Hepatocyte (in vitro differentiated cells): Measurements from ENCODE around the gene PRDM16. TPM values are rescaled to one million over a fixed set of nuclear protein-coding genes. Genes with fewer than 3 reads are reported as not detected.
A peak's percentile ranks its signal among the peaks of the same experiment; 100 is the strongest.
"Not testable (repeated sequence)": the region's sequence is repeated elsewhere in the genome, so short reads cannot be mapped to it uniquely, and the experiment has no call there.

Experiments
- DNase-seq: peaks from one replicate; pipeline ENCODE4 v3.0.0-alpha.2; 2016; ENCODE audit warnings: low spot score
- H2AFZ ChIP-seq: fragments of 200-600 bp; sonication (generic); 2 replicates; pipeline ENCODE4 v1.6.0; 2016; ENCODE audit warnings: antibody characterized with exemption, mild to moderate bottlenecking
- H3K27ac ChIP-seq: fragments of 200-600 bp; sonication (generic); 2 replicates; pipeline ENCODE4 v1.5.1; 2016; ENCODE audit warnings: mild to moderate bottlenecking
- H3K27me3 ChIP-seq: fragments of 200-600 bp; sonication (generic); 2 replicates; pipeline ENCODE4 v1.6.1; 2016
- H3K36me3 ChIP-seq: fragments of 200-600 bp; sonication (generic); replicated peaks from 2 replicates; pipeline ENCODE4 v1.5.1; 2016; ENCODE audit warnings: low read depth; ENCODE audit not compliant: insufficient read depth
- H3K4me1 ChIP-seq: fragments of 200-600 bp; sonication (generic); 2 replicates; pipeline ENCODE4 v1.5.1; 2016; ENCODE audit warnings: mild to moderate bottlenecking, moderate library complexity; ENCODE audit not compliant: insufficient read depth
- H3K4me2 ChIP-seq: fragments of 200-600 bp; sonication (generic); 2 replicates; pipeline ENCODE4 v1.6.0; 2016
- H3K4me3 ChIP-seq: fragments of 200-600 bp; sonication (generic); 2 replicates; pipeline ENCODE4 v1.5.1; 2016; ENCODE audit warnings: mild to moderate bottlenecking
- H3K79me2 ChIP-seq: fragments of 200-600 bp; sonication (generic); 2 replicates; pipeline ENCODE4 v1.6.0; 2017; ENCODE audit warnings: mild to moderate bottlenecking
- H3K9me2 ChIP-seq: fragments of 200-600 bp; sonication (generic); replicated peaks from 2 replicates; pipeline ENCODE4 v1.6.0; 2017; ENCODE audit warnings: mild to moderate bottlenecking; ENCODE audit not compliant: insufficient read depth
- H3K9me3 ChIP-seq: fragments of 200-600 bp; sonication (generic); 2 replicates; pipeline ENCODE4 v1.5.1; 2016; ENCODE audit warnings: low read depth, mild to moderate bottlenecking
- H4K20me1 ChIP-seq: fragments of 200-600 bp; sonication (generic); 2 replicates; pipeline ENCODE4 v1.6.0; 2016; ENCODE audit warnings: mild to moderate bottlenecking; ENCODE audit not compliant: insufficient read depth, poor library complexity, severe bottlenecking
- EZH2 ChIP-seq: fragments of 200-600 bp; sonication (generic); IDR thresholded peaks from 2 replicates; pipeline ENCODE4 v1.6.1; 2016; ENCODE audit warnings: antibody characterized with exemption, mild to moderate bottlenecking, borderline replicate concordance
- EZH2phosphoT487 ChIP-seq: fragments of 200-600 bp; sonication (generic); IDR thresholded peaks from one replicate; pipeline ENCODE4 v1.6.1; 2018; ENCODE audit warnings: antibody characterized with exemption, mild to moderate bottlenecking, low read depth, moderate library complexity; ENCODE audit not compliant: unreplicated experiment, severe bottlenecking
- WGBS: methylation state at CpG from one replicate; pipeline ENCODE4 v1.1.6; 2016; ENCODE audit warnings: low lambda C conversion rate; ENCODE audit errors: missing lambda C conversion rate; 5-methylcytosine and 5-hydroxymethylcytosine counted together
- polyA plus RNA-seq: library from polyadenylated mRNA; unstranded; fragments of >200 nt; fragmentation: Nextera tagmentation; extraction: Ambion mirVana; gene quantifications from 2 replicates; pipeline ENCODE4 v1.2.1, GENCODE V29; 2016
- total RNA-seq: library from RNA; depleted of rRNA; stranded (reverse); fragments of >200 nt; gene quantifications from 2 replicates; pipeline ENCODE4 v1.2.3, GENCODE V29; 2014
- TF ChIP-seq, protein P1 (sequence below): fragments of 200-600 bp; sonication (generic); IDR thresholded peaks from 2 replicates; pipeline ENCODE4 v1.5.1; 2016; ENCODE audit warnings: antibody characterized with exemption, mild to moderate bottlenecking; ENCODE audit not compliant: poor library complexity

Gene PRDM16
- total and polyA plus RNA-seq, 2 experiments from 2014 or later: 8.1 to 9.9 TPM

GRCh38 chr1:3163356-3163755, 94.4 kb downstream of the PRDM16 start:
- H3K27ac ChIP-seq: no peak overlapping the region
- no peak for DNase-seq
- H3K9me2 ChIP-seq: no peaks in the 10 kb centered on the region
- H4K20me1 ChIP-seq: no peaks in the 10 kb centered on the region
- no peak overlapping the region for H3K4me2 ChIP-seq
- H3K9me3 ChIP-seq: no peaks in the 10 kb centered on the region
- H3K79me2 ChIP-seq: no peaks in the 10 kb centered on the region
- 81% methylated on average over 15 of the region's 15 CpGs for WGBS
- H3K27me3 ChIP-seq: no peaks in the 10 kb centered on the region
- no peak overlapping the region for H2AFZ ChIP-seq
- TF ChIP-seq, protein P1, sequence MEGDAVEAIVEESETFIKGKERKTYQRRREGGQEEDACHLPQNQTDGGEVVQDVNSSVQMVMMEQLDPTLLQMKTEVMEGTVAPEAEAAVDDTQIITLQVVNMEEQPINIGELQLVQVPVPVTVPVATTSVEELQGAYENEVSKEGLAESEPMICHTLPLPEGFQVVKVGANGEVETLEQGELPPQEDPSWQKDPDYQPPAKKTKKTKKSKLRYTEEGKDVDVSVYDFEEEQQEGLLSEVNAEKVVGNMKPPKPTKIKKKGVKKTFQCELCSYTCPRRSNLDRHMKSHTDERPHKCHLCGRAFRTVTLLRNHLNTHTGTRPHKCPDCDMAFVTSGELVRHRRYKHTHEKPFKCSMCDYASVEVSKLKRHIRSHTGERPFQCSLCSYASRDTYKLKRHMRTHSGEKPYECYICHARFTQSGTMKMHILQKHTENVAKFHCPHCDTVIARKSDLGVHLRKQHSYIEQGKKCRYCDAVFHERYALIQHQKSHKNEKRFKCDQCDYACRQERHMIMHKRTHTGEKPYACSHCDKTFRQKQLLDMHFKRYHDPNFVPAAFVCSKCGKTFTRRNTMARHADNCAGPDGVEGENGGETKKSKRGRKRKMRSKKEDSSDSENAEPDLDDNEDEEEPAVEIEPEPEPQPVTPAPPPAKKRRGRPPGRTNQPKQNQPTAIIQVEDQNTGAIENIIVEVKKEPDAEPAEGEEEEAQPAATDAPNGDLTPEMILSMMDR: no peak
- TF ChIP-seq EZH2: no peak
- no peak for TF ChIP-seq EZH2phosphoT487
- no peaks in the 10 kb centered on the region for H3K4me1 ChIP-seq
- H3K4me3 ChIP-seq: no peak overlapping the region
- H3K36me3 ChIP-seq: no peaks in the 10 kb centered on the region

DNA sequence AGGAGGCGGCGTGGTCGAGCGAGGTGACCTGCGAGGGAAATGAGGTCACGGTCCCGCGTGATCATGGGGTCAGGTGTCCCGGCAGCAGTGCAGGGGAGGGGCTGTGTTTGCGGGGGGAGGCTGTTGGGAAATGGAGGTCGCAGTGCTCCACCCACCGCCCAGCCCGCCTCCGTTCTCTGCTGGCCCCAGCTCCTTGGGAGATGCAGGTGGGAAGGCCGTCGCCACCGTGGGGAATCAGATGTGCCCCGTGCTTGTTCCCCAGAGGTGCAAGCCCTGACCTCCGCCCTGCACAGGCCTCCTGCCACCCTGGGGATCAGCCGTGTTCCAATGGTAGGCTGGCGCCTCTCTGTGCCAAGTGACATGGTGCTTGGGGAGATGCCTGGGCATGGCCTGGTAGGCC, 95.7 kb downstream of the PRDM16 start:
- Histone ChIP-seq H3K4me3 (no peak overlapping the region), H3K27me3 (no peaks in the 10 kb centered on the region), H3K4me2 (no peak overlapping the region), H3K9me2 (no peaks in the 10 kb centered on the region), H3K36me3 (no peaks in the 10 kb centered on the region), H3K9me3 (no peaks in the 10 kb centered on the region), H2AFZ (no peak overlapping the region), H3K4me1 (peaks cover 2% of the 10 kb centered on the region), H3K79me2 (no peaks in the 10 kb centered on the region), H4K20me1 (no peaks in the 10 kb centered on the region), H3K27ac (peak overlapping the region; percentile 46)
- WGBS: 91% methylated on average over 13 of the region's 21 CpGs
- TF ChIP-seq EZH2phosphoT487: no peak
- no peak for DNase-seq

DNA sequence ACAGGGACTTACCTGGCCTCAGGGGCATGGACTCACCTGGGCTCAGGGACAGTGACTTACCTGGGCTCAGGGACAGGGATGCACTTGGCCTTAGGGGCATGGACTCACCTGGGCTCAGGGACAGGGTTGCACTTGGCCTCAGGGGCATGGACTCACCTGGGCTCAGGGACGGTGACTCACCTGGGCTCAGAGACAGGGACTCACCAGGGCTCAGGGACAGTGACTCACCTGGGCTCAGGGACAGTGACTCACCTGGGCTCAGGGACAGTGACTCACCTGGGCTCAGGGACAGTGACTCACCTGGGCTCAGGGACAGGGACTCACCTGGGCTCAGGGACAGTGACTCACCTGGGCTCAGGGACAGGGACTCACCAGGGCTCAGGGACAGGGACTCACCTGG, 96.2 kb downstream of the PRDM16 start:
- H3K27ac ChIP-seq: peak overlapping the region; percentile 46
- not testable (repeated sequence) for H3K79me2 ChIP-seq, H3K9me2 ChIP-seq, H3K4me1 ChIP-seq, H3K4me2 ChIP-seq, H3K27me3 ChIP-seq, H3K4me3 ChIP-seq, H4K20me1 ChIP-seq, H2AFZ ChIP-seq, H3K9me3 ChIP-seq, H3K36me3 ChIP-seq
- DNase-seq: peak; percentile 44
- WGBS: 75% methylated on average over 1 of the region's 1 CpG

- DNase-seq: no peak
- no peaks in the 10 kb centered on the region for H3K9me2 ChIP-seq
- H3K27me3 ChIP-seq: no peaks in the 10 kb centered on the region
- H2AFZ ChIP-seq: no peak overlapping the region
- 84% methylated on average over 32 of the region's 32 CpGs for WGBS
- H3K27ac ChIP-seq: peak overlapping the region; percentile 58
- TF ChIP-seq EZH2phosphoT487: no peak
- TF ChIP-seq, protein P1: no peak
- no peak for TF ChIP-seq EZH2
- H3K4me1 ChIP-seq: peaks cover 19% of the 10 kb centered on the region
- H3K79me2 ChIP-seq: no peaks in the 10 kb centered on the region
- no peaks in the 10 kb centered on the region for H4K20me1 ChIP-seq
- no peaks in the 10 kb centered on the region for H3K9me3 ChIP-seq
- no peak overlapping the region for H3K4me2 ChIP-seq
- H3K36me3 ChIP-seq: no peaks in the 10 kb centered on the region
- H3K4me3 ChIP-seq: no peak overlapping the region
These were observed 97.4 kb downstream of the PRDM16 start for GRCh38 chr1:3166206-3166918.
